ENCODE measurements around the gene DPAGT1.

The DPAGT1 gene

DNA sequence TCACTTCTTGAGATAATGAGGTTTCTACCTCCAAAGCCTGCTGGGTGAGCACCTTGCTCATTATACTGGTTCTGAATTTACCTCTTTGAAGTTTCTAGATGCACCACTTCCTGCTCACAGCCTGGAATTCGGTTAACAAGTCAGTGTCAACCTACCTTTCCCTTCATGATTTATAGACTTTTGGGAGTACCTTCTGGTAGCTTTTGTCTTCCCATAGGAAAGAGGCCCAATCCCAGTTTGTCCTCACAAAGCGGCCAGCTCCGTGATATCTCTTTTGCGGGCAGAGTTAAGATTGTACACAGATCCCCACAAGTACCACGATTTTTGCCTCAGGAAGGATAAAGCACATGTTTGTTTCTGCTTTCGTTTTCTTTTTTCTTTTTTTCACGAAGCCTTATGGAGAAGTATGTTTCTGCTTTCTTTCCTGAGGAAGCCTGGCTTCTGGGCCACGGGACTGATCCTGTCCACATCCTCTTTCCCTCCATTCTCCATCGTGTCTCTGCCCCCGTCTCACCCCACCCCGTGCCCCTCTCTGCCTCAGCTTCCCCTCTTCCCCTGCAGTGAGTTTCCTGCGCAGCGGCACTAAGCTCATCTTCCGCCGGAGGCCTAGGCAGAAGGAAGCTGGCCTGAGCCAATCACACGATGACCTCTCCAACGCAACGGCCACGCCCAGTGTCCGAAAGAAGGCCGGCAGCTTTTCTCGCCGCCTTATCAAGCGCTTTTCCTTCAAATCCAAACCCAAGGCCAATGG is 14.0 kb upstream of the DPAGT1 start:
- TF ChIP-seq, protein P1, sequence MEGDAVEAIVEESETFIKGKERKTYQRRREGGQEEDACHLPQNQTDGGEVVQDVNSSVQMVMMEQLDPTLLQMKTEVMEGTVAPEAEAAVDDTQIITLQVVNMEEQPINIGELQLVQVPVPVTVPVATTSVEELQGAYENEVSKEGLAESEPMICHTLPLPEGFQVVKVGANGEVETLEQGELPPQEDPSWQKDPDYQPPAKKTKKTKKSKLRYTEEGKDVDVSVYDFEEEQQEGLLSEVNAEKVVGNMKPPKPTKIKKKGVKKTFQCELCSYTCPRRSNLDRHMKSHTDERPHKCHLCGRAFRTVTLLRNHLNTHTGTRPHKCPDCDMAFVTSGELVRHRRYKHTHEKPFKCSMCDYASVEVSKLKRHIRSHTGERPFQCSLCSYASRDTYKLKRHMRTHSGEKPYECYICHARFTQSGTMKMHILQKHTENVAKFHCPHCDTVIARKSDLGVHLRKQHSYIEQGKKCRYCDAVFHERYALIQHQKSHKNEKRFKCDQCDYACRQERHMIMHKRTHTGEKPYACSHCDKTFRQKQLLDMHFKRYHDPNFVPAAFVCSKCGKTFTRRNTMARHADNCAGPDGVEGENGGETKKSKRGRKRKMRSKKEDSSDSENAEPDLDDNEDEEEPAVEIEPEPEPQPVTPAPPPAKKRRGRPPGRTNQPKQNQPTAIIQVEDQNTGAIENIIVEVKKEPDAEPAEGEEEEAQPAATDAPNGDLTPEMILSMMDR (IDR thresholded peaks at IDR 0.05; ENCODE audit: extremely low read depth, missing control alignments) = no peak
- no peak for DNase-seq (ENCODE audit: low spot score)

GRCh38 chr11:119114351-119114750 is 12.7 kb upstream of the DPAGT1 start:
- DNase-seq (ENCODE audit: low spot score) = no peak
- TF ChIP-seq, protein P1 (IDR thresholded peaks at IDR 0.05; ENCODE audit: extremely low read depth, missing control alignments) = no peak

- TF ChIP-seq, protein P1 (IDR thresholded peaks at IDR 0.05; ENCODE audit: extremely low read depth, missing control alignments) = no peak
- no peak for DNase-seq (ENCODE audit: low spot score)
These were observed 12.1 kb upstream of the DPAGT1 start for GRCh38 chr11:119113716-119114115.

- TF ChIP-seq, protein P1 (IDR thresholded peaks at IDR 0.05; ENCODE audit: extremely low read depth, missing control alignments) = no peak
- DNase-seq (ENCODE audit: low spot score) = no peak
These were observed 10.8 kb upstream of the DPAGT1 start for GRCh38 chr11:119112314-119113020.

DNA sequence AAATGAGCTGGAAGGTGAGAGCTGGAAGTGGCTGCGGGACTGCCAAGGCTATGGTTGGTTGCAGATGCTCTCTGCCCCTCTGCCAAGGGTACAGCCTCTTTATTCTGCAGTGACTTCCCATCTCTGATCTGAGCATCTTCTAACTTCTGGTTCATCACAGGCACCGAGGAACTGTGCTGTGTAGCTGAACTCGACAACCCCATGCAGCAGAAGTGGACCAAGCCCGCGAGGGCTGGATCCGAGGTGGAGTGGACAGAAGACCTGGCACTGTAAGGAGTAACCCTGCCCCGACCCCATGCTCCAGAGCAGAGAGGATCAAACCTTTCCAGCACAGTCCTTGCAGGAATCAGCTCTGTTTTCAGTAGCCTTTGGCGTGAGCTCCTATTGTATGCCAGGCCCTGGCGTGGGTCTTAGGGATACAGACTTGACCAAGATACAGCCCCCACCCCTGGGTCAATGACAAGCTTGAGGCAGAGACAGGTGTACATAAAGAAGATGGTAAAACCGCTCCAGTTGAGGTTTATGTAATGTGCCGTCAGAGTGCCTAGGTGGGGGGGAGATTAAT is 9.8 kb upstream of the DPAGT1 start:
- DNase-seq (ENCODE audit: low spot score) = no peak
- TF ChIP-seq, protein P1 (IDR thresholded peaks at IDR 0.05; ENCODE audit: extremely low read depth, missing control alignments) = no peak

- no peak for DNase-seq (ENCODE audit: low spot score)
- TF ChIP-seq, protein P1 (IDR thresholded peaks at IDR 0.05; ENCODE audit: extremely low read depth, missing control alignments) = no peak
These were observed 8.8 kb upstream of the DPAGT1 start for GRCh38 chr11:119110439-119110838.

DNA sequence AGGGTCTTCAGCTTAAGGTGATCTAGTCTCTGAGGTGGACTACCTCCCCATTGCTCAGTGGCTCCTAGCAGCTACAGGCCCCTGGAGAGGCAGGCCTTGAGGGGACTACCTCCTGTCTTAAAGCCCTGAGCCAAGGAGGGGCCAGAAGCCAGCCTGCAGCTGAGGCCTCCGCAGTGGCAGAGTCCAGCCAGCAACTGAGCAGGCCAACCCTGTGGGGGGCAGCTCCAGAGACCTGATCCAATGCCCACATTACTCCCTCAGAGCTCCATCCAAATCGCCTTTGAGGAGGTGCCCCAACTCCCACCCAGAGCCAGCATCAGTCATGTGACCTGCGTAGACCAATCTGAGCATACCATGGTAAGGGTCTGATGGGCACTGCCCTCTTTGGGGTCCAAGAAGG is 8.2 kb upstream of the DPAGT1 start:
- DNase-seq (ENCODE audit: low spot score) = no peak
- TF ChIP-seq, protein P1 (IDR thresholded peaks at IDR 0.05; ENCODE audit: extremely low read depth, missing control alignments) = no peak
